Peyer's patch (tissue), 4 donors: ENCODE measurements around the gene EYS. TPM values are rescaled to one million over a fixed set of nuclear protein-coding genes. Genes with fewer than 3 reads are reported as not detected.

ENCODE experiments used
- DNase-seq, 3 donors: peaks; one replicate each; pipeline ENCODE4 v3.0.0-alpha.2; 2017 to 2019
- H3K27ac ChIP-seq, 4 donors: fragments of 200-600 bp; sonication (generic); one replicate each; pipeline ENCODE4 v1.5.1; 2016 to 2019
- H3K27me3 ChIP-seq, 2 donors: fragments of 200-600 bp; sonication (generic); one replicate each; pipeline ENCODE4 v1.5.1; 2019
- H3K36me3 ChIP-seq, 3 donors: fragments of 200-600 bp; sonication (generic); one replicate each; pipeline ENCODE4 v1.5.1; 2016 to 2019
- H3K4me1 ChIP-seq, 4 donors: fragments of 200-600 bp; sonication (generic); one replicate each; pipeline ENCODE4 v1.5.1; 2016 to 2019
- H3K4me3 ChIP-seq, 4 donors: fragments of 200-600 bp; sonication (generic); 1 replicate in 3 of 4; 2 replicates in 1 of 4; pipeline ENCODE4 v1.5.1; 2016 to 2019; ENCODE audit warnings: mild to moderate bottlenecking in 1 of 4
- H3K9me3 ChIP-seq, 4 donors: fragments of 200-600 bp; sonication (generic); one replicate each; pipeline ENCODE4 v1.5.1; 2016 to 2019; ENCODE audit warnings: mild to moderate bottlenecking in 1 of 4
- POLR2A ChIP-seq, 2 donors: fragments of 450-650 bp; IDR thresholded peaks; one replicate each; pipeline ENCODE4 v1.5.1; 2017; ENCODE audit warnings: antibody characterized with exemption in 2 of 2, mild to moderate bottlenecking in 2 of 2, moderate library complexity in 2 of 2
- total RNA-seq, 4 donors: library from RNA; depleted of rRNA; stranded (reverse); fragments of >200 nt; gene quantifications; one replicate each; pipeline ENCODE4 v1.1.0, GENCODE V29; 2016
- TF ChIP-seq, protein P1 (sequence below), 6 experiments: fragments of 450-650 bp in 4 of 6; fragments of 200-600 bp in 2 of 6; sonication (generic) in 1 of 6; IDR thresholded peaks; one replicate each; pipeline ENCODE4 v1.5.1; 2017 to 2019; ENCODE audit warnings: antibody characterized with exemption in 6 of 6, mild to moderate bottlenecking in 3 of 6, moderate library complexity in 1 of 6

The EYS gene
- total RNA-seq, 4 donors from 2014 or later, result 0.13 to 1.5 (median 0.35) TPM; not detected in 1

DNA sequence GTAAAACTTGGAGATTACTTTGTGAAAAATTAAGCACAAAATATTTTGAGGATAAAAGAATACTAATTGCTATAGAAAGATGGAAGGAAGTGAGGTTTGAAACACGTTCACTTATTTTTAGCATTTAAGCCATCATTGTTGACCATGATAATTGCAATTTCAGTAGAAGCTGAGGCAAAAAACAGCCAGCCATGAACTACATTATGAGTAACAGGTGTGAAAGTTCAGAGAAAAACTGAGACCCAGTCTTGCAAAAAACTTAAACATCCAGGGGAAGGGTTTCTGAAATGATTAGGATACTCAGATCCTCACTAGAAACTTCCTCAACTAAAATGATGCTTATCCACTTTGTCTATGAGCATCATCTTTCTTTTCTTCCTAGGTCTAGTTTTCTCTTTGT lies 1452.0 kb downstream of the EYS start:
- Histone ChIP-seq H3K9me3 (no peaks in the 10 kb centered on the region), H3K36me3 (no peaks in the 10 kb centered on the region), H3K4me1 (no peaks in the 10 kb centered on the region), H3K4me3 (no peak overlapping the region), H3K27ac (no peak overlapping the region), H3K27me3 (no peaks in the 10 kb centered on the region)
- no peak for TF ChIP-seq POLR2A (IDR thresholded peaks at IDR 0.05)
- TF ChIP-seq, protein P1, sequence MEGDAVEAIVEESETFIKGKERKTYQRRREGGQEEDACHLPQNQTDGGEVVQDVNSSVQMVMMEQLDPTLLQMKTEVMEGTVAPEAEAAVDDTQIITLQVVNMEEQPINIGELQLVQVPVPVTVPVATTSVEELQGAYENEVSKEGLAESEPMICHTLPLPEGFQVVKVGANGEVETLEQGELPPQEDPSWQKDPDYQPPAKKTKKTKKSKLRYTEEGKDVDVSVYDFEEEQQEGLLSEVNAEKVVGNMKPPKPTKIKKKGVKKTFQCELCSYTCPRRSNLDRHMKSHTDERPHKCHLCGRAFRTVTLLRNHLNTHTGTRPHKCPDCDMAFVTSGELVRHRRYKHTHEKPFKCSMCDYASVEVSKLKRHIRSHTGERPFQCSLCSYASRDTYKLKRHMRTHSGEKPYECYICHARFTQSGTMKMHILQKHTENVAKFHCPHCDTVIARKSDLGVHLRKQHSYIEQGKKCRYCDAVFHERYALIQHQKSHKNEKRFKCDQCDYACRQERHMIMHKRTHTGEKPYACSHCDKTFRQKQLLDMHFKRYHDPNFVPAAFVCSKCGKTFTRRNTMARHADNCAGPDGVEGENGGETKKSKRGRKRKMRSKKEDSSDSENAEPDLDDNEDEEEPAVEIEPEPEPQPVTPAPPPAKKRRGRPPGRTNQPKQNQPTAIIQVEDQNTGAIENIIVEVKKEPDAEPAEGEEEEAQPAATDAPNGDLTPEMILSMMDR (IDR thresholded peaks at IDR 0.05), result no peak
- no peak for DNase-seq

GRCh38 chr6:64254558-64254957 lies 1452.5 kb downstream of the EYS start:
- Histone ChIP-seq H3K9me3 (no peaks in the 10 kb centered on the region), H3K27me3 (no peaks in the 10 kb centered on the region), H3K27ac (no peak overlapping the region), H3K4me3 (no peak overlapping the region), H3K4me1 (no peaks in the 10 kb centered on the region), H3K36me3 (no peaks in the 10 kb centered on the region)
- TF ChIP-seq, protein P1 (IDR thresholded peaks at IDR 0.05), result no peak
- TF ChIP-seq POLR2A (IDR thresholded peaks at IDR 0.05), result no peak
- no peak for DNase-seq

DNA sequence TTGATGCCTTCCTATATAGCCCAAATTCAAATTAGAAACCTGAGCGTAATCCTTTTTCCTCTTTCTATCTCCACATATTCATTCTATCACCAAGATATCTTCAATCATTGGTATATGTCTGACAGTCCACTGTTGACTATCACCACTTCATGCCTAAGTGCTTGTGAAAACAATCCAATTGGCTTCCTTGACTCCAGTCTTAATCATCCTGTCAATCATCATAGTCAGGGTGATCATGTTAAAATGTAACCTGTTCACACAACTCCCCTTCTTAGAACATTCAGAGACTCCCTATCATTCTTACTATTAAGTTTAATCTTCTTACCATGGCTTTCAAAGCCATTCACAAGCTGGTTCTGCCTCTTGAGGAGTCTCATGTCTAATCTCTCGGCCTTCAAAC lies 1454.8 kb downstream of the EYS start:
- Histone ChIP-seq H3K4me1 (no peaks in the 10 kb centered on the region), H3K27ac (no peak overlapping the region), H3K27me3 (no peaks in the 10 kb centered on the region), H3K9me3 (no peaks in the 10 kb centered on the region), H3K36me3 (no peaks in the 10 kb centered on the region), H3K4me3 (no peak overlapping the region)
- DNase-seq, result no peak
- TF ChIP-seq, protein P1 (IDR thresholded peaks at IDR 0.05), result no peak
- no peak for TF ChIP-seq POLR2A (IDR thresholded peaks at IDR 0.05)

- Histone ChIP-seq H3K27me3 (no peaks in the 10 kb centered on the region), H3K4me1 (no peaks in the 10 kb centered on the region), H3K4me3 (no peak overlapping the region), H3K27ac (no peak overlapping the region), H3K9me3 (no peaks in the 10 kb centered on the region), H3K36me3 (no peaks in the 10 kb centered on the region)
- no peak for TF ChIP-seq POLR2A (IDR thresholded peaks at IDR 0.05)
- TF ChIP-seq, protein P1 (IDR thresholded peaks at IDR 0.05), result no peak
- no peak for DNase-seq
Measured at GRCh38 chr6:64250126-64250525, 1456.9 kb downstream of the EYS start.

GRCh38 chr6:64249115-64249514 lies 1457.9 kb downstream of the EYS start:
- H3K27ac ChIP-seq, result no peak overlapping the region
- no peak for DNase-seq

More at GRCh38 chr6:64249115-64249514, 1457.9 kb downstream of the EYS start:
- H3K9me3 ChIP-seq, result no peaks in the 10 kb centered on the region
- H3K36me3 ChIP-seq, result no peaks in the 10 kb centered on the region
- H3K27me3 ChIP-seq, result no peaks in the 10 kb centered on the region
- no peak for TF ChIP-seq POLR2A (IDR thresholded peaks at IDR 0.05)
- TF ChIP-seq, protein P1 (IDR thresholded peaks at IDR 0.05), result no peak
- no peaks in the 10 kb centered on the region for H3K4me1 ChIP-seq
- no peak overlapping the region for H3K4me3 ChIP-seq
